Dermis blood vessel endothelial cell (primary cell): ENCODE measurements around the gene PCDHGC3. TPM values are rescaled to one million over a fixed set of nuclear protein-coding genes. Genes with fewer than 3 reads are reported as not detected.
"Not testable (repeated sequence)": the region's sequence is repeated elsewhere in the genome, so short reads cannot be mapped to it uniquely, and the experiment has no call there.

Experiments
- DNase-seq: peaks from one replicate; pipeline ENCODE4 v3.0.0; 2010
- total RNA-seq: library from RNA; depleted of rRNA; stranded (reverse); fragments of >200 nt; gene quantifications from 2 replicates; pipeline ENCODE4 v1.2.3, GENCODE V29; 2014

PCDHGC3 gene
- 19.4 and 25.1 TPM in 2 replicates for total RNA-seq

DNA sequence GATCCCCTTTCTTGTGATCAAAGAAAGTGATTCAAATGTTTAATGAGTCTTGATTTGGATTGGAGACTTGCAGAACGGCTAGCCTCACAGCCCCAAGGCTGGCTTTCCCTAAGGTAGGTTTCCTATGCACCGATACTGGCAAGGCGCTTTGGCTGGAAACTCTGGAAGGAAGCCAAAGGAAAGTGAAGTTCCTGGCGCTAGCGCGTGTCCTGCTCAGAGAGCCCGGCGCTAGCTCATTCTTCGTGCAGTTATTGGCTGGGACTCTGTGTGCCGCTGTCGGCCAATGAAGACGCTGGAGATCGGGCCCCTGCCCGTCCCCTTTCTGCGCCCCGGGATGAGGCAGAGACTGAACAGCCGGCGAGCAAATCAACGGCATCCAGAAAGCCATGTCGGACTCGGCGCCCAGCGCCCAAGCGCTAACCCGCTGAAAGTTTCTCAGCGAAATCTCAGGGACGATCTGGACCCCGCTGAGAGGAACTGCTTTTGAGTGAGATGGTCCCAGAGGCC is at the start of gene PCDHGC3:
PCDHGC3 (plus strand) TSS at position 342 of the 507 bp plus-strand sequence; CDS start at position 493, 151 bp downstream.
- DNase-seq: peak; percentile 96

- no peak for DNase-seq
These were observed 47.9 kb upstream of the PCDHGC3 start for GRCh38 chr5:141427783-141428426.

GRCh38 chr5:141430332-141431113 is 45.2 kb upstream of the PCDHGC3 start, which contains the start of gene PCDHGA12:
PCDHGA12 (plus strand) TSS chr5:141430507; CDS start chr5:141430760, 253 bp downstream.
- peak; percentile 87 for DNase-seq

- DNase-seq: peak; percentile 57
These were observed 44.5 kb upstream of the PCDHGC3 start for GRCh38 chr5:141431286-141431685.

DNA sequence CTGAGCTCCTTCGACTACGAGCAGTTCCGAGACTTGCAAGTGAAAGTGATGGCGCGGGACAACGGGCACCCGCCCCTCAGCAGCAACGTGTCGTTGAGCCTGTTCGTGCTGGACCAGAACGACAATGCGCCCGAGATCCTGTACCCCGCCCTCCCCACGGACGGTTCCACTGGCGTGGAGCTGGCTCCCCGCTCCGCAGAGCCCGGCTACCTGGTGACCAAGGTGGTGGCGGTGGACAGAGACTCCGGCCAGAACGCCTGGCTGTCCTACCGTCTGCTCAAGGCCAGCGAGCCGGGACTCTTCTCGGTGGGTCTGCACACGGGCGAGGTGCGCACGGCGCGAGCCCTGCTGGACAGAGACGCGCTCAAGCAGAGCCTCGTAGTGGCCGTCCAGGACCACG is 43.5 kb upstream of the PCDHGC3 start:
- DNase-seq: not testable (repeated sequence)

GRCh38 chr5:141432726-141433125 is 43.0 kb upstream of the PCDHGC3 start:
- DNase-seq: not testable (repeated sequence)

GRCh38 chr5:141434006-141434405 is 41.8 kb upstream of the PCDHGC3 start:
- DNase-seq: no peak

DNA sequence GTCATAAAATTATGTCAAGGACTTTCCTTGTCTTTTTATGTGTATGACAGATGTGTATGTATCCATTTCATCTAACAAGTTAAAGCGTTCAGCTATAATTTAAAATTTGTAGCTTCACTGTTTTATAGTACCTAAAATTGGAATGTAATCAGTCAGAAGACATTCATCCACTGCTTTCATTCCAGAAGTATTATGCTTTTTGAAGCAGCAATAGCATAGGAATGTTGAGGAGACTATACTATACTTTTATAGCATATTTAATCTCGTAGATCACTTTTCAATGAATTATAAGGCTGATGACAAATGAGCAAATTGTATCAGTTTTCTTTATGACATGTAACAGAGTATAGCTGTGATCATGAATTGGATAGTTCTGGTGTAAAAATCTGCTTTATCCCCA is 38.5 kb upstream of the PCDHGC3 start:
- DNase-seq: no peak

GRCh38 chr5:141439411-141440141 is 36.2 kb upstream of the PCDHGC3 start:
- no peak for DNase-seq

DNA sequence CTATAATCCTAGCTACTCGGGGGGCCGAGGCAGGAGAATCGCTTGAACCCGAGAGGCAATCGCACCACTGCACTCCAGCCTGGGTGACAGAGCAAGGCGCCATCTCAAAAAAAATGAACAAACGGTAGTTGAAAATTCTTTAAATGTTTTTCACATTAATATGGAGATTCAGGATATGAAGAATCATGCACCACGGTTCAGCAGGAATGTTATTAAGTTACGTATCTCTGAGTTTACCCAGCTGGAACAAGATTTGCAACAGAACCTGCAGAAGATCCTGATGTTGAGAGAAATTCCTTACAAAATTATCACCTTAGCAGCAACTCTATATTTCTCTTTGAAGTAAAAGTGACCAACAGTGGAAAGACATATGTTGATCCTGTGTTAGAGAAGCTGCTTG is 35.4 kb upstream of the PCDHGC3 start:
- no peak for DNase-seq

- DNase-seq: no peak
These were observed 34.1 kb upstream of the PCDHGC3 start for GRCh38 chr5:141441571-141442170.

- no peak for DNase-seq
These were observed 10.4 kb upstream of the PCDHGC3 start for GRCh38 chr5:141465351-141465750.

GRCh38 chr5:141476132-141476911 is 556 bp downstream of the PCDHGC3 start:
- peak; percentile 73 for DNase-seq

DNA sequence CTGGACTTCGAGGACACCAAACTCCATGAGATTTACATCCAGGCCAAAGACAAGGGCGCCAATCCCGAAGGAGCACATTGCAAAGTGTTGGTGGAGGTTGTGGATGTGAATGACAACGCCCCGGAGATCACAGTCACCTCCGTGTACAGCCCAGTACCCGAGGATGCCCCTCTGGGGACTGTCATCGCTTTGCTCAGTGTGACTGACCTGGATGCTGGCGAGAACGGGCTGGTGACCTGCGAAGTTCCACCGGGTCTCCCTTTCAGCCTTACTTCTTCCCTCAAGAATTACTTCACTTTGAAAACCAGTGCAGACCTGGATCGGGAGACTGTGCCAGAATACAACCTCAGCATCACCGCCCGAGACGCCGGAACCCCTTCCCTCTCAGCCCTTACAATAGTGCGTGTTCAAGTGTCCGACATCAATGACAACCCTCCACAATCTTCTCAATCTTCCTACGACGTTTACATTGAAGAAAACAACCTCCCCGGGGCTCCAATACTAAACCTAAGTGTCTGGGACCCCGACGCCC is 1.3 kb downstream of the PCDHGC3 start:
- no peak for DNase-seq

DNA sequence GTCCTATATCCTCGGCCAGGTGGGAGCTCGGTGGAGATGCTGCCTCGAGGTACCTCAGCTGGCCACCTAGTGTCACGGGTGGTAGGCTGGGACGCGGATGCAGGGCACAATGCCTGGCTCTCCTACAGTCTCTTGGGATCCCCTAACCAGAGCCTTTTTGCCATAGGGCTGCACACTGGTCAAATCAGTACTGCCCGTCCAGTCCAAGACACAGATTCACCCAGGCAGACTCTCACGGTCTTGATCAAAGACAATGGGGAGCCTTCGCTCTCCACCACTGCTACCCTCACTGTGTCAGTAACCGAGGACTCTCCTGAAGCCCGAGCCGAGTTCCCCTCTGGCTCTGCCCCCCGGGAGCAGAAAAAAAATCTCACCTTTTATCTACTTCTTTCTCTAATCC is 2.0 kb downstream of the PCDHGC3 start:
- no peak for DNase-seq

DNA sequence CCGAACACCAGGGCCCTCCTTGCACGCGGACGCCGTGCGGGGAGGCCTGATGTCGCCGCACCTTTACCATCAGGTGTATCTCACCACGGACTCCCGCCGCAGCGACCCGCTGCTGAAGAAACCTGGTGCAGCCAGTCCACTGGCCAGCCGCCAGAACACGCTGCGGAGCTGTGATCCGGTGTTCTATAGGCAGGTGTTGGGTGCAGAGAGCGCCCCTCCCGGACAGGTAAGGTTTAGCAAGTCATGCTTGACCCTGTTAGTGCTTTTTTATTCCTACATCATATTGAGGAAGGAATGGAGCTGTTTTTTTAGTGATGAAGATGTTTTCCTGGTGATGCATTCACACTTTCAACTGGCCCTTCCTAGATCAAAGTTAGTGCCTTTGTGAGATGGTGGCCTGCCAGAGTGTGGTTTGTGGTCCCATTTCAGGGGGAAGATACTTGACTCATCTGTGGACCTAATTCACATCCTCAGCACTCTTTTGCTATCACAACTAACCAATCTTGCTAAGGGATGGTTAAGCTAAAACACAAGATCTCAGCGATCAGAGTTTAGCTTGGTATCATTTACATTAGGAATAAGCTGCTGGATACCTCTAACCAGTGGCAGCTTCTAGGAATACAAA is 2.7 kb downstream of the PCDHGC3 start:
- no peak for DNase-seq

DNA sequence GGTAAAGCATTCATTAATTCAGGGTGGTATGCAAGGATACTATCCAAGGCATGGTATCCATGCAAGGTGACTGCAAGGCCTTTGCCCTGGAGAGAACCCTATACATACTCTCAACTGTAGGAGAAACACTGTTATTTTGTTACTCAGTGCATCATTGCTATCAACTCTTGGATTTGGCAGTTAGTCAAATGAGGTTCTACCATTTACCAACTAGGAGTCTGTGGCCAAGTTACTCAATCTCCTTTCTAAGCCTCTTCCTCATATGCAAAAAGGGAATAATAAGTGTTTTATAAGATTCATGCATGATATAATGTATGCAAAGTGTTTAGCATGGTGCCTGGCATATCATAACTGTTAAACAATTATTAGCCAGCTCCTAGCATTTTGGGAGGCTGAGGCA is 4.0 kb downstream of the PCDHGC3 start:
- DNase-seq: no peak

DNA sequence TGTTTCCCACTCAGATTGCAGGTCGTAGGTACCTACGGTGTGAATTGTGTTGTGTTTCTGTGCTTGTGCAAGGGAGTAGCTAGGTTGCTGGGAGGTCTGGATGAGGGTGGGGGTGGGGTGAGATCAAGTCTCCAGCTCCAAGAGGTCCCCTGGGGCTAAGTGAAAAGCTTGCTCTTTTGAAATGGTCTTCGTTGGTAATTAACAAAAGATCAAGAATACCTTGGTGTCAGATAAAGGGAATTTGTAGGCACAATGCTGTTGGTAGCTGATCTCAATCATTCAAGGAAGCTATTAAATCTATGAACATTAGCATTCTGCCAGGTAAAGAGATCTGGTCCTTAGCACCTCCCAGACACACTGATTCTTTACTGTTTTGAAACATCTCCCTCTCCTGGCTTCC is 8.1 kb downstream of the PCDHGC3 start:
- no peak for DNase-seq

DNA sequence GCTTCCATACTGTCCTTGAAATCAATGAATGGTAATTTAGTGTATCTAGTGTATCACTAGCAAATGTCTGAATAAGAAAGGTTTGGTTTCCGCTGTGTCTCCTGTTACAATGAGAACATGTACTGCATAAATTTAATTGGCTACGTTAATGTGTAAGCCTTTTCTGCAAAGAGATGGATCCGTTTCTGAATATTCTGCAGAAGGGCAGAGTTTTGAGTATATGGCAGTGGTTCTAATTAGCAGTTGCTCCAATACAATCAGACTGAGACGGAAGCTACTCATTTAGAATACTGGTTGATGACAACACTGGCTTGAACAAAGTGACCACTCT is 8.5 kb downstream of the PCDHGC3 start:
- DNase-seq: no peak

DNA sequence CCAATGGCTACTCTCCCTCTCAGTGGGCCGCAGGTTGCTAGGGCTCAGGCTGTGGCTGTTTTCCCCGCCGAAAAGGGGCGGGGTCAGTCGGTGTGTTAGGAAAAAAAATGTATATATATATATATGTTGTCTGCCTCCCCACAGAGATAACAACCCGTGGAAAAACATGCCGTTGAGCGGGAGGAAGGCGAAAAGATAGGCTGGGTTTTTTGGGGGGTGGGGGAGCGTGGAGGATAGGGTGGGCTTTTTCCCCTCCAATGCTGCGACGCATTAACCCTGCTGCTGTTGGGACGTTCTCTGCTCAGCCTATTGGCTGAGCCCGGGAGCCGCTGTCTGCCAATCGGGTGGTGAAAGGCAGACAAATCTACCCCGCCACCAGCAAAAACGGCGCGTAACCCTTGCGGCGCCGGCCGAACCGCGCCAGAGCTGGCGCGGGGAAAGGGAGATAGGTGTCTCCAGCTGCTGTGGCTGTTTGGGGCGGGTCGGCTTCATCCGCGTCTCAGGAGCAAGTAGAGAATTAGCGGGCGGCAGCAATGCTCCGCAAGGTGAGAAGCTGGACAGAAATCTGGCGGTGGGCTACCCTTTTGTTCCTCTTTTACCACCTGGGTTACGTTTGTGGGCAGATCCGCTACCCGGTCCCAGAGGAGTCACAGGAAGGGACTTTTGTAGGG is 9.0 kb downstream of the PCDHGC3 start, which contains the start of gene PCDHGC4:
PCDHGC4 (plus strand) TSS at position 390 of the 671 bp plus-strand sequence; CDS start at position 534, 144 bp downstream.
- peak; percentile 56 for DNase-seq
